Measurements from ENCODE around the gene MT1X. TPM values are rescaled to one million over a fixed set of nuclear protein-coding genes. Genes with fewer than 3 reads are reported as not detected.
A peak's percentile ranks its signal among the peaks of the same experiment; 100 is the strongest.

Gene MT1X
- total and polyA plus RNA-seq, 2 experiments from 2014 or later = 293 to 942 TPM

DNA sequence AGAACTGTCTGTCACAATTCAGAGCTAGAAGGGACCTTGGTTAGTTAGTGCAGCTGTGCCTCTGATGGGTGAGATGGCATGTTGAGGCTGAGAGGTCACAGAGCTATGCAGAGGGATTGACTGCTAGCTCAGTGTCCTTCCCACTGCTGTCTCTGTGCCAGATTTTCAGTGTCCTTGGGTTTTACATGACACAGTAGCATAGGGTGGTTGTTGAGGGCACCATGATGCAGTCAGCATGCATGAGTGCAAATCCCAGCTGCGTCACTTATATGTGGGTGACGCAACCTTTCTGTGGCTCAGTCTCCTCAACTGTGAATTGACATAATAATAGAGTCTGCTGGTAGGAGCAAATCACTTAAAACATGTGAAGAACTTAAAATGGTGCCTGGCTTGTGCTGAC lies 41.1 kb upstream of the MT1X start (continued):
- TF ChIP-seq POLR2AphosphoS5 (IDR thresholded peaks at IDR 0.05; ENCODE audit: low read depth) (no peak), NANOG (IDR thresholded peaks at IDR 0.05; ENCODE audit: borderline replicate concordance) (no peak), CREB1 (CRISPR knock-in tag; IDR thresholded peaks at IDR 0.05; ENCODE audit: low read depth) (no peak), JUNB (IDR thresholded peaks at IDR 0.05; ENCODE audit: unreplicated experiment) (no peak), ZNF114 (CRISPR knock-in tag; IDR thresholded peaks at IDR 0.05) (no peak), EZH2 (IDR thresholded peaks at IDR 0.05; ENCODE audit: low read depth, unreplicated experiment) (no peak)
- TF ChIP-seq, protein P1, sequence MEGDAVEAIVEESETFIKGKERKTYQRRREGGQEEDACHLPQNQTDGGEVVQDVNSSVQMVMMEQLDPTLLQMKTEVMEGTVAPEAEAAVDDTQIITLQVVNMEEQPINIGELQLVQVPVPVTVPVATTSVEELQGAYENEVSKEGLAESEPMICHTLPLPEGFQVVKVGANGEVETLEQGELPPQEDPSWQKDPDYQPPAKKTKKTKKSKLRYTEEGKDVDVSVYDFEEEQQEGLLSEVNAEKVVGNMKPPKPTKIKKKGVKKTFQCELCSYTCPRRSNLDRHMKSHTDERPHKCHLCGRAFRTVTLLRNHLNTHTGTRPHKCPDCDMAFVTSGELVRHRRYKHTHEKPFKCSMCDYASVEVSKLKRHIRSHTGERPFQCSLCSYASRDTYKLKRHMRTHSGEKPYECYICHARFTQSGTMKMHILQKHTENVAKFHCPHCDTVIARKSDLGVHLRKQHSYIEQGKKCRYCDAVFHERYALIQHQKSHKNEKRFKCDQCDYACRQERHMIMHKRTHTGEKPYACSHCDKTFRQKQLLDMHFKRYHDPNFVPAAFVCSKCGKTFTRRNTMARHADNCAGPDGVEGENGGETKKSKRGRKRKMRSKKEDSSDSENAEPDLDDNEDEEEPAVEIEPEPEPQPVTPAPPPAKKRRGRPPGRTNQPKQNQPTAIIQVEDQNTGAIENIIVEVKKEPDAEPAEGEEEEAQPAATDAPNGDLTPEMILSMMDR (conservative IDR thresholded peaks at IDR 0.05; ENCODE audit: low read depth in 2 of 2) = no peak
- TF ChIP-seq, protein P2, sequence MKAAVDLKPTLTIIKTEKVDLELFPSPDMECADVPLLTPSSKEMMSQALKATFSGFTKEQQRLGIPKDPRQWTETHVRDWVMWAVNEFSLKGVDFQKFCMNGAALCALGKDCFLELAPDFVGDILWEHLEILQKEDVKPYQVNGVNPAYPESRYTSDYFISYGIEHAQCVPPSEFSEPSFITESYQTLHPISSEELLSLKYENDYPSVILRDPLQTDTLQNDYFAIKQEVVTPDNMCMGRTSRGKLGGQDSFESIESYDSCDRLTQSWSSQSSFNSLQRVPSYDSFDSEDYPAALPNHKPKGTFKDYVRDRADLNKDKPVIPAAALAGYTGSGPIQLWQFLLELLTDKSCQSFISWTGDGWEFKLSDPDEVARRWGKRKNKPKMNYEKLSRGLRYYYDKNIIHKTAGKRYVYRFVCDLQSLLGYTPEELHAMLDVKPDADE (IDR thresholded peaks at IDR 0.05) = no peak
- TF ChIP-seq, protein P3, sequence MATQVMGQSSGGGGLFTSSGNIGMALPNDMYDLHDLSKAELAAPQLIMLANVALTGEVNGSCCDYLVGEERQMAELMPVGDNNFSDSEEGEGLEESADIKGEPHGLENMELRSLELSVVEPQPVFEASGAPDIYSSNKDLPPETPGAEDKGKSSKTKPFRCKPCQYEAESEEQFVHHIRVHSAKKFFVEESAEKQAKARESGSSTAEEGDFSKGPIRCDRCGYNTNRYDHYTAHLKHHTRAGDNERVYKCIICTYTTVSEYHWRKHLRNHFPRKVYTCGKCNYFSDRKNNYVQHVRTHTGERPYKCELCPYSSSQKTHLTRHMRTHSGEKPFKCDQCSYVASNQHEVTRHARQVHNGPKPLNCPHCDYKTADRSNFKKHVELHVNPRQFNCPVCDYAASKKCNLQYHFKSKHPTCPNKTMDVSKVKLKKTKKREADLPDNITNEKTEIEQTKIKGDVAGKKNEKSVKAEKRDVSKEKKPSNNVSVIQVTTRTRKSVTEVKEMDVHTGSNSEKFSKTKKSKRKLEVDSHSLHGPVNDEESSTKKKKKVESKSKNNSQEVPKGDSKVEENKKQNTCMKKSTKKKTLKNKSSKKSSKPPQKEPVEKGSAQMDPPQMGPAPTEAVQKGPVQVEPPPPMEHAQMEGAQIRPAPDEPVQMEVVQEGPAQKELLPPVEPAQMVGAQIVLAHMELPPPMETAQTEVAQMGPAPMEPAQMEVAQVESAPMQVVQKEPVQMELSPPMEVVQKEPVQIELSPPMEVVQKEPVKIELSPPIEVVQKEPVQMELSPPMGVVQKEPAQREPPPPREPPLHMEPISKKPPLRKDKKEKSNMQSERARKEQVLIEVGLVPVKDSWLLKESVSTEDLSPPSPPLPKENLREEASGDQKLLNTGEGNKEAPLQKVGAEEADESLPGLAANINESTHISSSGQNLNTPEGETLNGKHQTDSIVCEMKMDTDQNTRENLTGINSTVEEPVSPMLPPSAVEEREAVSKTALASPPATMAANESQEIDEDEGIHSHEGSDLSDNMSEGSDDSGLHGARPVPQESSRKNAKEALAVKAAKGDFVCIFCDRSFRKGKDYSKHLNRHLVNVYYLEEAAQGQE (IDR thresholded peaks at IDR 0.05; ENCODE audit: unreplicated experiment) = no peak

DNA sequence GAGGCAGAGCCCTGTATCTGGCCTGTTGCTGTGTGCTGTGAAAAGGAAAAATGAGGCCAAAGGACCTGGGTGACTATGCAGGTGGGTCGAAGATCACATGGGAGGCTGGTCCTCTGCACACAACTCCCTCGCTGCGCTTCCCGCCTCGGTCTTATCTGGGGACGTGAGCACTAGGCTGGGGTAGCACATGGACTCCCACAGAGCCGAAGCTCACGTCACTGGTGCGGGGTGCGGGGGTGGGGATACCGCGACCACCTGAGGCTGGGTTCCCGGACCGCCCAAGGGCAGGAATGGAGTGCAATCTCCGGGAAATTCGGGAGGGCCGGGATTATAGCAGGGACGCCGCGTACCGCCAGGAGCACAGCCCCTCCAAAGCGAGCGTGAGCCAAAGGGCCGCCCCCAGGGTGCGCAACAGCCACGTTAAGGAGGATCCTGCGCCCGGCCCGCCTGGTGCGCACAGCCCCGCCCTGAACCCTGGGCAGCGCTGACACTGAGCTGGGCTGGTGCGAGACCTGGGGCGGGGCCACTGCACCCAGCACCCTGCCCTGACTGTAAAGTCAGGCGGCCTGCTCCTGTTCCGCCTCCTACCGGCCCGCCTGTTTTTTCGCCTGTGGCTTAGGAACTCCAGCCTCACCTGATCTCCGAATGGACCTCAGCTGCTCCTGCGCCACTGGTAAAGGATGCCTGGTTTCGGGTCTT lies 39.0 kb upstream of the MT1X start:
- ATAC-seq = peak; percentile 79
- peaks cover 13% of the 10 kb centered on the region; the same call in 1 of the 2 replicates for H3F3A ChIP-seq (replicated peaks; ENCODE audit: low read depth)
- no peak overlapping the region for H3K27ac ChIP-seq (ENCODE audit: low read depth)
- no peaks in the 10 kb centered on the region for H3K9me3 Mint-ChIP-seq
- peaks cover 98% of the 10 kb centered on the region for H3K27me3 Mint-ChIP-seq (ENCODE audit: insufficient read depth, low read depth, poor library complexity)
- peak overlapping the region; percentile 61 for H3K4me3 ChIP-seq
- H3K9me2 ChIP-seq (ENCODE audit: insufficient read depth) = no peaks in the 10 kb centered on the region
- no peak overlapping the region for H3K27ac Mint-ChIP-seq
- H3K4me1 Mint-ChIP-seq = peaks cover 34% of the 10 kb centered on the region
- H3K36me3 Mint-ChIP-seq (ENCODE audit: low read depth) = no peaks in the 10 kb centered on the region
- no peaks in the 10 kb centered on the region for H3K36me3 ChIP-seq (ENCODE audit: insufficient read depth)
- H2AFZ ChIP-seq = peak overlapping the region; percentile 84
- peak overlapping the region; percentile 64 for H3K4me3 Mint-ChIP-seq
- peak; percentile 79 for DNase-seq (ENCODE audit: low spot score)
- H3K79me2 ChIP-seq (replicated peaks; ENCODE audit: insufficient read depth) = no peaks in the 10 kb centered on the region
- TF ChIP-seq, protein P2 (IDR thresholded peaks at IDR 0.05) = no peak
- TF ChIP-seq, protein P1 (conservative IDR thresholded peaks at IDR 0.05; ENCODE audit: low read depth in 2 of 2) = peak; percentile 38 to 51
- peak overlapping the region; percentile 84 for H3K4me2 ChIP-seq
- peaks cover 17% of the 10 kb centered on the region; the same call in 1 of the 2 replicates for H3K4me1 ChIP-seq (ENCODE audit: insufficient read depth)
- H4K20me1 ChIP-seq (replicated peaks; ENCODE audit: insufficient read depth) = no peaks in the 10 kb centered on the region
- H3K27me3 ChIP-seq (ENCODE audit: insufficient read depth) = peaks cover 100% of the 10 kb centered on the region
